GM19468 (cell line): Measurements from ENCODE around the gene MED22.
A peak's percentile ranks its signal among the peaks of the same experiment; 100 is the strongest.
"Not testable (repeated sequence)": the region's sequence is repeated elsewhere in the genome, so short reads cannot be mapped to it uniquely, and the experiment has no call there.

Experiments used
- ATAC-seq: cut with Tn5 transposase; IDR thresholded peaks from one replicate; pipeline ENCODE4 v1.9.1; 2021; ENCODE audit warnings: mild to moderate bottlenecking, moderate library complexity, moderate number of reproducible peaks; ENCODE audit not compliant: unreplicated experiment; ENCODE audit errors: extremely low read depth

The MED22 gene

GRCh38 chr9:133340916-133341315 is 7.0 kb downstream of the MED22 start:
- no peak for ATAC-seq

- no peak for ATAC-seq
Observed at GRCh38 chr9:133340256-133340655, 7.7 kb downstream of the MED22 start.

GRCh38 chr9:133339641-133340040 is 8.3 kb downstream of the MED22 start:
- ATAC-seq = no peak

DNA sequence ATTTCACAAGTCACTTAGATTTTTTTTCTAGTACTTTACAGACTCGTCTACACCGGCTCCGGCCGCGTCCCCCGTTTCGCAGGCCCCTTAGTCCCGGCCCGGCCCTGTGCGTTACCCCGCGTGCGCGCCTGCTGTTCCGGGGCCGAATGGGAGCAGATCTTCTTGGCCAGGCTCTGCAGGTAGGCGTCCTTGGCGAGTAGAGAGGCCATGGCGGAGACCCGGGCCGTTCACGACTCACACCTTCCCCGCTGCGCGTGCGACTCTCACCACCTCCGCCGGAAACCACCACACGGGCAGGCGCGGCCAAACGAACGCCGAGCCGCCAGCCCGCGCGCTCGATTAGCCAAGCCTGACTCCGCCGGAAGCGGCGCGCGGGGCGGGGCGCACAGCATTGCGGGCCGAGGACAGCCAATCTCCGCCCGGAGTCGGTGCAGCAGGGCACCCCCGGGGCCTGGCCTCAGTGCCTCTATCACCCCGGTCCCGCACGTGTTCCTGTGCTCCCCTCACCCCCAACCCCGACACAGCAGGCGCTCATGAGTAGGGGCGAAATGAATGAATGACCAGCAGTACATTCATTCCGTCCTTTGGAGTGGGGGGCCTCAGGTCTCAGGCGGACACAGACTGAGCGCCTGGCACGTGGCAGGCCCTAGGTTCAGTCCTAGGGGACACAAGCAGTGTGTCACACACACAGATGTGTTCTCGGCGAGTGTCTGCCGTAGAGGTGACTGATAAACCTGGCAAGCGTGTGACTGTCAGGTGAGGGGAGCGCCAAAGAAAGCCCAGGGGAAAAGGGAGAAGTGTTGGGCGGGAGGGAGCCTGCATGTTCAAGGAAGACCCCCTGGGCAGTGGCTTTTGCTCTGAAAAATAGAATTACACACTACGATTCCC is 11.8 kb downstream of the MED22 start, which contains the start of gene SURF6:
Gene SURF6 (minus strand): TSS at position 265 of the 888 bp plus-strand sequence. CDS start 56 bp downstream, at position 209.
- ATAC-seq = peak; percentile 69

DNA sequence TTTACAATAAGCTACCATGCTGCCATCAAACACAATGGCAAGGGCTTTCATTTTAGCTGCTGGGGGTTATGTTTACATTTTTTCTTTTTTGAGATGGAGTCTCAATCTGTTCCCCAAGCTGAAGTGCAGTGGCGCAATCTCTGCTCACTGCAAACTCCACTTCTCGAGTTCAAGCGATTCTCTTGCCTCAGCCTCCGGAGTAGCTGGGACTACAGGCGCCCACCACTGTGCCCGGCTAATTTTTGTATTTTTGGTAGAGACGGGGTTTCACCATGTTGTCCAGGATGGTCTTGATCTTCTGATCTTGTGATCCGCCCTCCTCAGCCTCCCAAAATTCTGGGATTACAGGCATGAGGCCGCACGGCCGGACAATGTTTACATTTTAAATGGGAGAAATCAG is 13.0 kb downstream of the MED22 start:
- not testable (repeated sequence) for ATAC-seq

- ATAC-seq = no peak
Observed at GRCh38 chr9:133334161-133334560, 13.8 kb downstream of the MED22 start.

DNA sequence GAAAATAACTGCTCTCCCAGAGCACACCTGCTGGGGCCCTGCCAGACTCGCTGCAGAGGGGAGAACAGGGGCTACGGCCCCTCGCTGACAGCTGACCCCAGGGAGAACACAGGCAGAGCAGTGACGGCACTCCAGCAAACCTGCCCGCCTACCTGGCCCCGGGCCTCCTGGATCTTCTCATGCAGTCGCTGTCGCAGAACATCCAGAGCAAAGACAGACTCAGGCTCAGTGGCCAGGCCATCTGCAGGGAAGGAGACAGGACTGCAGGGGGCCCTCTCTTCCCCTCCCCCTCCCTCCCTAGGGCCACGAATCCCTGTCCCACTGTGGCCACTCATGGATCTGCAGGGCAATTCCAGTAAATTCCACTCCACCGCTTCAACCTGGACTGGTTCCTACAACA is 14.4 kb downstream of the MED22 start:
- ATAC-seq = no peak

- no peak for ATAC-seq
Observed at GRCh38 chr9:133333011-133333410, 14.9 kb downstream of the MED22 start.

GRCh38 chr9:133332381-133332730 is 15.6 kb downstream of the MED22 start:
- ATAC-seq = no peak

GRCh38 chr9:133331641-133332380 is 16.1 kb downstream of the MED22 start:
- ATAC-seq = no peak

GRCh38 chr9:133331221-133331620 is 16.7 kb downstream of the MED22 start:
- no peak for ATAC-seq

DNA sequence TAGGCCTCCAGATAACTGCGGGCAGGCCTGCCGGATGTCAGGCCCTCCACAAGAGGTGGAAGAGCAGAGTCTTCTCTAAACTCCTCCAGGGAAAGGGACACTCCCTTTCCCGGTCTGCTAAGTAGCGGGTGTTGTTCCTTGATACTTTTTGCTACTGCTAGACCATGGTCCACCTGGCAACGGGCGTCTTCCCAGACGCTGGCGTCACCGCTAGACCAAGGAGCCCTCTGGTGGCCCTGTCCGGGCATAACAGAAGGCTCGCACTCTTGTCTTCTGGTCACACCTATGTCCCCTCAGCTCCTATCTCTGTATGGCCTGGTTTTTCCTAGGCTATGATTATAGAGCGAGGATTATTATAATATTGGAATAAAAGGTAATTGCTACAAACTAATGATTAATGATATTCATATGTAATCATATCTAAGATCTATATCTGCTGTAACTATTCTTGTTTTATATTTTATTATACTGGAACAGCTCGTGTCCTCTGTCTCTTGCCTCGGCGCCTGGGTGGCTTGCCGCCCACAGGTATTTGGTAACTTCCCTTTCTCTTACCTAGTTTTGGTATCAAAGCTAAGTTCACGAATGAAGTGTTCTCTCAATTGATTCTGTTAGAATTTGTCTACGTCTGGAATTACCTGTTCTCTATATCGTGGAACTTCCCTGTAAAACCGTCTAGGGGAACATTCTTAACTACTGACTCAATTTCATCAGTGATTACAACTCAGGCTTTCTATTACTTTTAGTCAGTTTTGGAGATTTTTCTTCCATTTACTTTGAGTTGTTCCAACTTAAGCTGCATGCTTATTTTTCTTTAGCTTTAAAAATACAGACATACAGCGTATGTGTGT is 18.4 kb downstream of the MED22 start:
- not testable (repeated sequence) for ATAC-seq

GRCh38 chr9:133327834-133328484 is 20.0 kb downstream of the MED22 start:
- ATAC-seq = no peak

GRCh38 chr9:133327021-133327420 is 20.9 kb downstream of the MED22 start:
- ATAC-seq = not testable (repeated sequence)

GRCh38 chr9:133323991-133324703 is 23.8 kb downstream of the MED22 start:
- ATAC-seq = no peak

- no peak for ATAC-seq
Observed at GRCh38 chr9:133323211-133323610, 24.7 kb downstream of the MED22 start.

DNA sequence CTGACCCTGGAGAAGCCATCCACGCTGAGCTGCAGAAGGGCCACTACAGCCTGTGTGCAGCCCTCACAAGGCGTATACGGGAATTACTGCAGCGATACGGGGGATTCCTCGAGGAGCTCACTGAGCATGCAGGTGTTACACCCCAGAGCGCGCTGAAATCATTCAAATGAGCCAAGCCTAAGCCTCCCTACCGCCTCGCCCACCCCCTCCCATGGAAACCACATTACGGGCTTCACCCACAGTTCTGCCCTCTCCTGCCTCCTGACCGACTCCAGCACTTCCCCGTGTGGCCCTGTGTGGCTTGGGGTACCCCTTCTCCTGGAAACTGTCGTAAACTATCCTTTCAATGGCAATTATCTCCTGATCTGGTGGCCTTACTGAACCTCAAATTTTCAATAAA is 25.2 kb downstream of the MED22 start:
- no peak for ATAC-seq

DNA sequence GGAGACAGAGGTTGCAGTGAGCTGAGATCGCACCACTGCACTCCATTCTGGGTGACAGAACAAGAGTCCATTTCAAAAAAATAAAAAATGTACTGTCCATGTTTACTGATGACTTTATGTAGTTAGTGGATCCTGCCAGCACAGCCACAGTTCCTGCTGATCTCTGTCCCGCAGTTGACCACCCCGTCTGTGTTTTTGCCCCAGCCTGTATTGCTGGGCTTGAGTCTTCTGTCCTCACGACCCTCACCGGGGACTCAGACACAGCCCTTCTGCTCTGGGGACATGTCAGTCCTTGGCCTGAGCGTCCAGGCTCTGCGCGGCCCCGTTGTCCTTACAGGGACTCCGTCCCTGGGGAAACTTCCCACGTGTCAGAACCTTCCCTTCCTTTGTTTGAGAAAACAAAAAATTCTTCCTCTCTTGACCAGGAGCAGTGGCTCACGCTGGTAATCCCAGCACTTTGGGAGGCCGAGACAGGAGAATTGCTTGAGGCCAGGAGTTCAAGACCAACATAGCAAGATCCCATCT is 26.5 kb downstream of the MED22 start:
- ATAC-seq = no peak

DNA sequence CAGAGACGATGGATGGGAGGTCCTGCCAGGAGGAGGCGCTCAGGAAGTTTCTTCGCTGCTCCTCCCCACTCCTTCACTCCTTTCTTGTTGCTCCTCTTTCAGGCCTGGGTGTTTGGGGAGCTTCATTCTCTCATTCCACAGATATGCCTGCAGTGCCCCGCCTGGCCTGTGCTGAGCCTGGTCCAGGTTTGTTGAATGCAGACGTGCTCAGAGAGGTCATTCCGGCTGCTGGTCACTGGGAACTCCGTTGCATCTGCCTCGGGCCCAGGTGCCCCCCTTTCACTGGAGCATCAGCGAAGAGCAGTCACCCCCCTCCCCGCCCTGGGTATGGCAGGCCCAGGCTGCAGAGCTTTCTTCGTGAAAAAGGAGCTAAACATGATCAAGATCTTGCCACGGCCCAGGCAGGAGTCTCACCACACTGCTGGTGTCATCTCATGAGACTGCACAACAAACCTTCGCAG is 27.5 kb downstream of the MED22 start:
- no peak for ATAC-seq
